HUDEP-2 (cell line): Measurements from ENCODE around the gene ICOS.
"Not testable (repeated sequence)": the region's sequence is repeated elsewhere in the genome, so short reads cannot be mapped to it uniquely, and the experiment has no call there.

ENCODE experiments used
- DNase-seq, 76 experiments: peaks; one replicate each; lab custom pipeline; 2025; ENCODE audit not compliant: unreplicated experiment in 76 of 76; lab: John Stamatoyannopoulos, UW

The ICOS gene

DNA sequence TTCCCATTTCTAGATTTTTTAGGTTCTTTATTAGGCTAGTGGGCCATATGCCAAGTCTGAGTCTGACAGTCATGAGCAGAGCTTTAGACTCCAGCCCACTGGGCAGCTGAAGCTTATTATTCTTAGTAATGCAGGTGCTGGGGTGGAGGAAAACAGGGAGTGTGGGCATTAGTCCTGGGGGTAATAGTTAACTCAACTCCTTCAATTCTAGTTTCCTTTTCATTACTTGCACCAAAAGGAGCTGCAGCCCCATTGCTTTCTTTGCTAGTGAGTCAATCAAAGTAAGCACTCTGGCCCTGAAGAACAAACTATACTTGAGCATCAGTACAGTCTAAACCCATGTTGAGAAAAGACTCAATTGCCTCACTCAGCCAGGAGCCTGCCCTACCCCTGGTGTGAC, 35.5 kb downstream of the ICOS start:
- no peak for DNase-seq

DNA sequence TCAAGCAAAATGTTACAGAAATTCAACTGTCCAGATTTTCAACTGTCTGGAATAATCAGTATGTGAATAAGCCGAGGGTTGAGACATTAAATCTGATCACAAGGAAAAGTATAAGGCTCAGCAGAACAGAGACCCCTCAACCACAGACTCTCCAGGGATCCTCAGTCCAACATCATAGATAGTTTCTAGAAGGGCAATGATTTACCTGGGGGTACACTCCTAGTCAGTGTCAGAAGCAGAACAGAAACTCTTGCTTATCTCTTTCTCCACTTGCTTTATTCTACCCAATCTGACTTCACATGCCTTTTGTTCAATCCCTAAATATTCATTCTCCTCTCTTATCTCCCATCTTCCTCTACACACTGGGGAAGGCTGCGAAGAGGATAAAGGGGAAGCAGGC, 36.4 kb downstream of the ICOS start:
- no peak for DNase-seq

DNA sequence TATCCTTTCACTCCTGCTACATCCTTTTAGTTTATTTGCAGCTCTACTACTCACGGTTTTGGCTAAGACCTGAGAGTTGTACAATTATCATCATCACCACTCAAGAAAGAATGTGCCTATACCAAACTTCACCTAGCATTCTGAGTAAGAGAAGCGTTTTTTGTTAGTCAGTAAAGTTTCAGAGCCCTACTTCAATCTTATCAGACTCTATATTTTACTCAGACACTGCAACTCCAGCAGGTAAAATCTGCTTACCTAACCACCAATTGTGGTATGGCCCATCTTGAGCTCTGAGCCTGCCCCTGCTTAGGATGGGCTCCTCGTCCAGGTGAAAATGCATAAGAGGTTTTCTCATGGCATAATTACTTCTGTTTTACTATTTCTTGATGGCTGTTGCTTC, 37.1 kb downstream of the ICOS start:
- DNase-seq = no peak

DNA sequence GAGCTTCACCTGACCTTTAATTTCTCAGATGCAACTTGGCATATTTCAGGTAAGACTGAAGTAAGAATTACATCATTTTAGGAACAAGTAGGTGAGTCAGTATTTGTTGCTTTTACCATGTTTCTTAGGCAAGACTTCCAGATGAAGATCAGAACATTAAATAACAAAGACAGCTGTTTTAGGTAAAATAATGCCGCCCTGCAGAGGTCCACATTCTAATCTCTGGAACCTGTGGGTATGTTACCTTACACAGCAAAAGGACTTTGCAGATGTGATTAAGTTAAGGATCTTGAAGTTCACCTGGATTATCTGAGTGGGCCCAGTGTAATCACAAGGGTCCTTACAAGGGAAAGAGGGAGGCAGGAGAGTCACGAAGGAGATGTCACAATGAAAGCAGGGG, 39.3 kb downstream of the ICOS start:
- DNase-seq = no peak

DNA sequence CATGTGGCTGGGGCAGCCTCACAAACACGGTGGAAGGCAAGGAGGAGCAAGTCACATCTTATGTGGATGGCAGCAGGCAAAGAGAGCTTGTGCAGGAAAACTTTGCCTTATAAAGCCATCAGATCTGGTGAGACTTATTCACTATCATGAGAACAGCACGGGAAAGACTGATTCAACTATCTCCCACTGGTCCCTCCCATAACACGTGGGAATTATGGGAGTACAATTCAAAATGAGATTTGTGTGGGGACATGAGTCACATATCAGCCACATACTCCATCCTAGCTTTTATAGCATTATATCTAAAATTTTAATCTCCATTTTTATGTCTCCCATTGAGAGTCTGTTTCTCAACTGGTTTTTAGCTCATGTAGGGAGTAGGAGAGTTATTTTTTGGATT, 45.7 kb downstream of the ICOS start:
- no peak for DNase-seq

DNA sequence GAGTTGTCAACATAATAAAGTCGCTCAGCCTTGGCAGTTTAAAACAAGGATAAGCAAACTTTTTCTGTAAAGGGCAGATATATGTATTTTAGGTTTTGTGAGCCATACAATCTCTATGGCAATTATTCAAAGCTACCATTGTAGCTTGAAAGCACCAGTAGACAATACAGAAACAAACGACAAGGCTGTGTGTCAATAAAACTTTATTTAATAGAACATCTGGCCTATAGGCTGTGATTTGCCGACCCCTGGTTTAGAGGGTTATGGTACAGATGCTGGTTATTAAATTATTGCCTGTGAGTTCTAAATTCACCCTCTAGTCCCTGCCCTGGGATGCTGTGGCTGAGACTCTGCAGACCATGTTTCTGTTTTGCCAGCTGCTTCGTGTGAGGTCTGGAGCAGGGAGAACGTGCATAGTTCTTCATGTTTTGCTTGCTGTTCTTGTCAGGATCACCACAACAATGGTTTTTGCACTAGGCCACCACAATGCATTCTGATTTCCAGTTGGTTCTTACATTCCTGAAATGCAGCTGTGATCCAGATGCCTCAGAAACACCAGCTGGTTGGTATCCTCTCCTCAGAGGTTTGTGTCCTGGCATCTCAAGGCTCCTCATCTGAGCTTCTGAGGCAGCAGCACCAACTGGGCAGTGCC, 46.6 kb downstream of the ICOS start:
- DNase-seq = no peak

DNA sequence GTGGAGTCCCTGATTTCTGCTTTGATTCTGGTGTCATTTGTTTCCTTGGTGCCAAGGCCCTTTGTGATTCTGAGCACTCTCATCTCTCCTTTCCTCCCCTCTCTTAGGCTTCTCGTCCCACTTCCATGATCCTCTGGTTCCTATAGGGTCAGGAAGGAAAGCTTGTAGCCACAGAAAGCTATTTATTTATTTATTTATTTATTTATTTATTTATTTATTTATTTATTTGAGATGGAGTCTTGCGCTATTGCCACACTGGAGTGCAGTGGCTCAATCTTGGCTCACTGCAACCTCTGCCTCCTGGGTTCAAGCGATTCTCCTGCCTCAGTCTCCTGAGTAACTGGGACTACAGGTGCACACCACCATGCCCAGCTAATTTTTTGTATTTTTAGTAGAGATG, 49.4 kb downstream of the ICOS start:
- DNase-seq = not testable (repeated sequence)

DNA sequence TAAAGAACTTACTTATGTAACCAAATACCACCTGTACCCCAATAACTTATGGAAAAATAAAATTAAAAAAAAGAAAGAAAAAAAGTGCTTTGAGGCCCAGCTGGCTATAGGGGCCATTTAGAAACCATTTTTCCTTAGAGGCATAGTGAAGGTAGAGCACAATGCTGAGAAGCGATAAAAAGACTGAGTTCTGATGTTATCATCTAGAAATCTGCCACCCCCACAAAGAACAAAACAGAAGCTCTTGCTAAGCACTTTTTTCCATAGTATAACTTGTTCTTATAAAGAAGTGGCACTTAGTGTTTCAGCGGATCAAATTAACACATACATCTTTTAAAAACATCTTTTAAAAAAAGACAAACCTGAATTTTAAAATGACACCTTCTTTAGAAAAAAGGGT, 51.4 kb downstream of the ICOS start:
- DNase-seq = no peak

DNA sequence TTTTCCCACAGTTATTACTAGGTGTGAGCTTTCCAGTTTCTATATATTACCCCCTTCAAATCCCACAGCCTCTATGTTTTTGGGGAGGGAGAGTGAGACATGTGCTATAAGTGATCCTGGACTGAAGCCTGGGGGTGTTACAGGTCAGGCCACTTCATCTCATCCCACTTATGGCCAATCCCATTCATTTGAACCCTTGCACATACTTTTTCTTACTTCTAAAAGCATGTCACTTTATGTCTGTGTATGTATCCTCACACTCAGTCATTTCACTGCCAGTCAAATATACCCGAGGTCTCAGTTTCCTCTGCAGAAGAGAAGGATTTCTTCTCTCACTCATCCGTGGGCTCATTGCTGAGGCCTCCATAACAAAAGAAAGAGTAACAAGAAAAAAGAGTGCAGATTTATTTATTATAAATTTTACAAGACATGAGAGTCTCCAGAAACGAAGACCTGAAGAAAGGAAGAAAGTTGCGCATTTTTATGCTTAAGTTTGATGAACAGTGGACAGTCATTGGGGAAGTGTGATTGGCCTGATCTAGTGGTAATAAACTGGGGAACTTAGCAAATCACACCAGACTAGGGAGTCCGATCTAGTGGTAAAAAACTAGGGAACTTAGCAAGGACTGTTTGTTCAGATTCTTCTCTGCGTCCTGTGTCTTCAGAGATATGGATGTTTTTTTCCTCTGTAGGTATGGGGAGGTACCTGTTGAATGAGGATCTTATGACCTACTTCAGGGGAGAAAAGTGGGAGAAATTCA, 52.1 kb downstream of the ICOS start:
- DNase-seq = no peak

DNA sequence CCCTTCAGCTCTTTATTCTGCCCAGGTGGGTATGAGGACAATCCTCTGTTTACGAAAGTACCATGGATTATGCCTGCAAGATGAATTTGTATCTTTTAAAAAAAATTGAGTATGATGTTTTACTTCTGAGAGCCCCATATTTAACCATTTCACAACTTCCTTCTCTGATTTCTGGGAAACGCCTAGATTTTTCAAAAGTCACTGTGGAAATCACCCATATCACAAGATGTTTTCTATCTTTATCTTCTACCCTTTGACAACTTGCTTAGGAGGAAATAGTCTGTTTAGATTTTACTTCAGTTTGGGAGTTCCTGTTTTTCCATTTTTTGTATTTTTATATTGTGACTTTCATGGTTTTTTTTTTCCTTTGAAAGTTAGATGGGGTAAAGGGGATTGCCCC, 53.0 kb downstream of the ICOS start:
- no peak for DNase-seq

DNA sequence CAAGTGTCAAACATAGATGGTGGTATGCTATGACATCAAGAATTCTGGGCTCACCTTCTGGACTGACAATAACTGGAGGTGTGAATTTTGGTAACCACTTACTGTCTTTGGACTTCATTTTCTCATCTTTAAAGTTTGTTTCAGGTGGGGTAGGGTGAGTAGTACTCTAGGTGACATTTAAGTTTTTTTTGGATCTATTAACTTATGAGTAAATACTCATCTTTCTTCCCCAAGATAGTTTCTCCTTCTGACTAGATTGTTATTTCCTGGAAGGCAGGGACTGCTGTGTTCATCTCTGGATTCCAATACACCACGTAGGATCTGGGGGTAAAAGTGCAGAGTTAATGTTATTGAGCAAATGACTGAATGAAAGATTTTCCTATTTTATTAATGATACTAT, 55.9 kb downstream of the ICOS start:
- no peak for DNase-seq

DNA sequence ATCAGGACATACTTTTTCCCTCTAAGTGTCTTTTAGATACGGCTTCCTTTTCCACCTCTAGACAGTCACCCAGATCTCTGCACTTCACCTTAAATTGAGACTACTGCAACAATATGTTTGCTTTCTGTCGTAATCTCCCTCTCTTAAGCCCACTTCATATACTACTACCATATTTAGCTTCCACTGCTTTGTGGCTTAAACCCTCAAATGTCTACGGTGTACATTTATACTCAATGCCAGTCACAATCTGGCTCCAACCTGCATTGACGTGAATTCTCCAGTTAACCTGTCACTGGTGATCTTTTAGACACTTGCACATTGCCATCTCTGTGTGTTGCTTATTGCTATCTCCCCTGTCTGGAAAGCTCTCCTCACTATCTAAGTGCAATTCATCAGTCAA, 56.4 kb downstream of the ICOS start:
- DNase-seq = no peak

DNA sequence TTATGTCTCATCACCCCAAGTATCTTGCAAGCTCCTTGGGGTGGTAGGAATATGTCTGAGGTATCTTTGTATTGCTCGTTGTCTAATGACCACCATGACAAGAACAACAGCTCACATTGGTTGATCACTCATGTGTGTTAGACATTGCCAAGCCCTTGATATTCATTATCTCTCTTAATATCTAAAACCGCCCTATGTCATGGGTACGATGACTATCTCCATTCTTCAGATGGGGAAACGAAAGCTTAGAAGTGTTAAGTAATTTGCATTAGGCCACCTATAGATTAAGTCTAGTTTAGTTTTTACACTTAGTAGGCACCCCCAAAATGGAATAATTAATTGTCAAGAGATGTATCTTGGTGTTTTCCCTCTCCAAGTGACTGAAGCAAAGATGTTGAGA, 57.0 kb downstream of the ICOS start:
- no peak for DNase-seq

DNA sequence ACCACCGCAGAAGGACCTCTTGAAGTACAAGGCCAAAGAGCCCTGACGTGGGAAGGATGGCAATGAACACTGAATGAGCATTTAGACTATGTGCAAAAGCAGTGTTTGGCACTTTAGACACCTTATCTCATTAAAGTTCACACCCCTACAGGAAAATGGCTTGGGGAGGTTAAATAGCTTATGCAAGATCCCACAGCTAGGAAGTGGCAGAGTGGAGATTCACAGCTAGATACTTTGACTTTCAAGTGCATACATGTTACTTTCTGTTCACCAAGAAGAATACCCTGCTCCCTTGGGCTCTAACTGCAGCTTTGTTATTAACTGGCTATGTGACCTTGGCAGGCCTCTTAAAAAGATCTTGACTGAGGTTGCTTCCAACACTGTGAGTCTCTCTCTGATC, 58.2 kb downstream of the ICOS start:
- no peak for DNase-seq

DNA sequence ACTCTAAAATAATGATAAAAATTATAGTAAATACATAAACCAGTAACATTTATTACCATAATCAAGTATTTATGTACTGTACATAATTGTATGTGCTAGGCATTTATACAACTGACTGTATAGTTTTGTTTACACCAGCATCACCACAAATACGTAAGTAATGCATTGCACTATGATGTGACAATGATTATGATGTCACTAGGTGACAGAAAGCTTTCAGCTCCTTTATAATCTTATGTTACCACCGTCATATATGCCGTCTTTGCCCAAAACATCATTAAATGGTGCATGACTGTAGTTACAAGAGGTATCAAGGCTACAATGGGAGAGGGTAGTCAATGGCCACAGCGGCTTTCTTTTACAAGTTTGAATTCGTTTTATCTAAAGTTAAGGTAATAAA, 60.1 kb downstream of the ICOS start:
- DNase-seq = no peak

DNA sequence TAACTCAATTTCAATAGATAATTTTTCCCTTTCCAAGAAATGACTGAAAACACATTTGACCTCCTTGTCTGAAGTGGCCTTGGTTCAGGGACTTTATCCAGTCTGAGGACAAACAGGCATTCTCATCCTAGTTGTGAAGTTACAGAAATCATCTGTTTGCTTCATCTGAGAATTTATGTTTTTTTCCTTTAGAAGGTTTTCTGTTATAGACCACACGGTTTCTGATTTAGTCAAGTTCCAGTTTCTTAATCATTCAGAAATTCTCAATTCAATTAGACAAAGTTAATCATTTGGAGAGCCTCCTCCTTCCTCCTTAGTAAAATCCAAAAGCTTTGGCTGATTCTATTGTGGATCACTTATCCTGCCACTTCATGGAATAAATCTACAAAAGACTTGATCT, 60.9 kb downstream of the ICOS start:
- no peak for DNase-seq

DNA sequence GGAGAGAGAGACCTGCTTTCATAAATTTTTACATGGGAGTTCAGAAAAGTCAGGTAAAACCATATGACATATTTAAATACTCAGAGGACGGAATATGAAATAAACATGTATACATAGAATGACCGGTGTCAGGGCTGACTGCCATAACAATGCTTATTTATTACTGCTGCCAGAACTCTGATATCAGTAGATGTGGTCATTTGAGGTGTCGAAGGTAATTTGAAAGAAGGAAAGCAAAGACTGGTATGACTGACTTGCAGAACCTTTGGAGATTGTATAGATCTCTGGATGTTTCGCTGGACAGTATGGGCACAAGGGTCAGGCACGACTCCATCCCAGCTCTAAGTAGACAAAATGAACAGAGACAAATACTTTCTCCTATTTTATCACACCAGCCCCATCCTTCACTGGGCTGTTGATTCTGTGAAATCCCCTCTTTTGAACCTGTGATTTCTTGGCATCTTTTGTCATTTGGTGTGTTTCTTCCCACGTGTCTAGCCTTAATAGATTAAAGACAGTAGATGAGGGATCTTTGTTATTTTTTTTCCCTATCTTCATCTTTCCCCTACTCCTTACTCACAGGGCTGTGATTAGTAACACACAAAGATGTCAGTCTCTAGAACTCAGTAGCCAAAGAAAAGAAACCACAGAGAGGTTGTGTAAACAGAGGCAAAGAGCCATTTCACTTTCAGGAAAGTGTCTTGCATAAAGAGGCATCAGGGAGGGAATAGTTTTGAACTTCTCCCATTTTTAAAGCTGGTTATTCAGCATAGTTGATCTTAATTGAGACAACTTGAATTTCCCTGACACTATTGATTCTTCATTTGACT, 61.6 kb downstream of the ICOS start:
- DNase-seq = no peak

DNA sequence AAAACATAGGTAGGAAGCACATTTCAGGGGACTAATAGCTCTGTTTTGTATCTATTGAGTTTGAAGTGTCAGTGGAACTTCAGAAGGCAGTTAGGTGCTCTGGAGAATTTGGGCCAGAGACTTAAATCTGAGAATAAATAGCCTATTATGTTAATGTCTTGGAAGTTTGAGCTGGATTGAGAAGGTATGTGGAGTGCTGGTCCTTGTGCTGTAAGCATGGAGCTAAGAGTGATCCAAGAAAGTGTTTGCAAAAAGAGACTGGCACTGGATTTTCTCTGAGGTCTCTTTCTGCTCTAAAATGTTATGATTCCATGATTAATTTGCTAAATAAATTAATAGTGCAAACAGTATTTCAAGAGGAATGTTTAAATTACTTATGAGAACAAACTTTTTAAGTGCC, 63.3 kb downstream of the ICOS start:
- no peak for DNase-seq

DNA sequence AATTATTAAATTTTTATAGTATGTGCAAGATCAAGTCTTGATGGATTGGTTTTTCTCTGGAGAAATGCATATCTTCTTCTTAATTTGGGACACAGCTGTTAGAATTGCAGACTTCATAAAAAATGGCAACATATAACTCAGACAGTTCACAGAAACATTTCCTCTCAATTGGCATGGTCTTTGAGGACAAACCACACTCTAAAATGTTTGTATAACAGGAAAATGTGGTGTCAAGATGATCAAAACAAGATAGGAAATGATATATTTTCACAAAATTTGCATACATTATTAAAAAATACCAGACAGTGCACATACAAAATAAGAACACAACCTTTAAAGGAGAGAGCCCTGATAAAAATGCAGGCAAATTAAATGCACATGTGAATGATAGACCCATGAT, 63.9 kb downstream of the ICOS start:
- DNase-seq = no peak

DNA sequence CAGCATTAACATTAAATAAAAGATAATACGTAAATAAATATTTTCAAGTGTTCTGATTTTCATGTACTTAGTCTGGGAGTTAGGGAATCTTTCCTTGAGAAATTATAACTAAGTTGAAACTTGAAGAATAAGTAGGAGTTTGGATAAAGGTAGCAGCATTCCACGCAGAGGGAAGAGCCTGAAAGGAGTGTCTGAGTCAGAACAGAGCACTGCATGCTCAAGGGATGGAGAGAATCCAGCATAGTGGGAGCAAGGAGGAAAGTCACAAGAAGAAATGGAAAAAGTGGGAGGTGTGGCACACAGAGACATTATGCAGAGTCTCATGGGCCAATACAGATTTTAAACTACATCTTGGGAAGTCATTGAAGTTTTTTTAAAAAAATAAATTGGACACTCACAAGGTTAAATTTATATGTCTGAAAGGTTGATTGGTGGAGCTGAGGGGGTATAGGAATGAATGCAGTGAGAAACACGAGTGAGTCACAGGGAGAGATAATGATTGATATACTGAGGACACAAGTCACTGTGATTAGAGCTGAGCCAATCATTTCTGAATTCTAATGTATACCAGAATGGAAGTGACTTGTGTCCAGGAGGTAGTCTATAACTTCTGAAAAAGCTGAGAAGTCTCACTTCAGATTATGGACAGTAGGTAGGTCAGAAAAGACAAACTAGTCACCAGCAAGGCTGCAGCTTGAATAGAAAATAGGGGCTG, 66.9 kb downstream of the ICOS start:
- no peak for DNase-seq

DNA sequence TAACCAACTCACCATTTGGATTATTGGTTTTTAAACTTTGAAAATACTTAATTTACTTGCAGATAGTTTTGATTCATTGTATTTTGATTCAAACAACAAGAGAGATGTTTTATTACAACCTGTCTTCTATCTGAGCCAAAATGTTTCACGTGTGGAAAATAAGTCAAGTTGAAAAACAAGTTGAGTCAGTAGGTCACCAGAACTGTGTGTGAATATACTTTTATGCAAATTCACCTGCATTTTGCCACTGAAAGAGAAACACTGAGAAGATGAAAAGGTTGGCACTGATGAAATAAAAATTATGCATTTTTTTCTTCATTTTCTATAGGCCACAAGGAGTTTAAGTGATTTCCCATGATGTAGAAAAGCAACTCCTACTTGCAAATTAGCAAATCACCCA, 68.3 kb downstream of the ICOS start:
- DNase-seq = no peak
